ENCODE data around the gene TLNRD1.

DNA sequence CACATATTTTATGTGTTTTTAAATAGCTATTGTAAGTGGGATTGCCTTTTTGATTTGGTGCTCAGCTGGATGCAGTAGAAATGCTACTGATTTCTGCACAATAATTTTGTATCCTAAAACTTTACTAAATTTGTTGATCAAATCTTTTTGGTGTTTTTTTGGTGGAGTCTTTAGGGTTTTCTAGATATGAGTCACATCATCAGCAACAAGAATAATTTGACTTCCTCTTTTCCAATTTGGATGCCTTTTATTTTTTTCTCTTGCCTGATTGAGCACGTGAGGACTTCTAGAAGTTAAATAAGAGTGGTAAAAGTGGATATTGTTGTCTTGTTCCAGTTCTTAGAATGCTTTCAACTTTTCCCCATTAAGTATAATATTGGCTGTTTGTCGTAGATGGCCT lies 51.3 kb downstream of the TLNRD1 start:
- TF ChIP-seq CTCF (IDR thresholded peaks at IDR 0.05; ENCODE audit: insufficient read depth, low read length) (no peak), REST (IDR thresholded peaks at IDR 0.05; ENCODE audit: insufficient replicate concordance, low read depth) (no peak), POLR2AphosphoS5 (IDR thresholded peaks at IDR 0.05; ENCODE audit: low read depth) (no peak), GABPA (IDR thresholded peaks at IDR 0.05; ENCODE audit: low read depth) (no peak)
